ENCODE measurements around the gene SLC39A11. TPM values are rescaled to one million over a fixed set of nuclear protein-coding genes. Genes with fewer than 3 reads are reported as not detected.

SLC39A11 gene
- total RNA-seq, 1 donor from 2014 or later, result 4.9 TPM

GRCh38 chr17:72719578-72720493 lies 372.7 kb downstream of the SLC39A11 start:
- no peak for DNase-seq (ENCODE audit: low spot score in 2 of 2)

GRCh38 chr17:72719206-72719577 lies 373.3 kb downstream of the SLC39A11 start:
- Histone ChIP-seq H3K9me3 (no peaks in the 10 kb centered on the region), H3K27me3 (no peaks in the 10 kb centered on the region), H3K4me1 (no peaks in the 10 kb centered on the region), H3K36me3 (no peaks in the 10 kb centered on the region), H3K27ac (no peak overlapping the region), H3K4me3 (no peak overlapping the region)
- no peak for TF ChIP-seq CTCF (IDR thresholded peaks at IDR 0.05)
- intact Hi-C loops (cut with DNase I), result no loop called here
- no peak for DNase-seq (ENCODE audit: low spot score in 2 of 2)

More at GRCh38 chr17:72719578-72720493, 372.7 kb downstream of the SLC39A11 start:
- Histone ChIP-seq H3K4me3 (no peak overlapping the region), H3K27me3 (no peaks in the 10 kb centered on the region), H3K4me1 (no peaks in the 10 kb centered on the region), H3K9me3 (no peaks in the 10 kb centered on the region), H3K36me3 (no peaks in the 10 kb centered on the region), H3K27ac (no peak overlapping the region)
- intact Hi-C loops (cut with DNase I), result no loop called here
- TF ChIP-seq CTCF (IDR thresholded peaks at IDR 0.05), result no peak

GRCh38 chr17:72717676-72718075 lies 374.8 kb downstream of the SLC39A11 start:
- no peak for TF ChIP-seq CTCF (IDR thresholded peaks at IDR 0.05)
- Histone ChIP-seq H3K9me3 (no peaks in the 10 kb centered on the region), H3K27me3 (no peaks in the 10 kb centered on the region), H3K4me1 (no peaks in the 10 kb centered on the region), H3K4me3 (no peak overlapping the region), H3K36me3 (peaks cover 0 to 4% of the 10 kb centered on the region in 2 donors), H3K27ac (no peak overlapping the region)
- intact Hi-C loops (cut with DNase I), result no loop called here
- DNase-seq (ENCODE audit: low spot score in 2 of 2), result no peak

GRCh38 chr17:72717276-72717675 lies 375.2 kb downstream of the SLC39A11 start:
- TF ChIP-seq CTCF (IDR thresholded peaks at IDR 0.05), result no peak
- no peaks in the 10 kb centered on the region for H3K4me1 ChIP-seq
- H3K27ac ChIP-seq, result no peak overlapping the region
- H3K4me3 ChIP-seq, result no peak overlapping the region
- H3K9me3 ChIP-seq, result no peaks in the 10 kb centered on the region
- intact Hi-C loops (cut with DNase I), result no loop called here
- H3K27me3 ChIP-seq, result no peaks in the 10 kb centered on the region
- DNase-seq (ENCODE audit: low spot score in 2 of 2), result no peak
- H3K36me3 ChIP-seq, result peaks cover 0 to 5% of the 10 kb centered on the region in 2 donors

- H3K27me3 ChIP-seq, result no peaks in the 10 kb centered on the region
- no peak for DNase-seq (ENCODE audit: low spot score in 2 of 2)
- H3K27ac ChIP-seq, result no peak overlapping the region
- no peak for TF ChIP-seq CTCF (IDR thresholded peaks at IDR 0.05)
- no peaks in the 10 kb centered on the region for H3K4me1 ChIP-seq
- H3K9me3 ChIP-seq, result peaks cover 0 to 4% of the 10 kb centered on the region in 2 donors
- intact Hi-C loops (cut with DNase I), result no loop called here
- H3K4me3 ChIP-seq, result no peak overlapping the region
- H3K36me3 ChIP-seq, result peaks cover 0 to 5% of the 10 kb centered on the region in 2 donors
Observed at GRCh38 chr17:72715906-72716572, 376.4 kb downstream of the SLC39A11 start.
